22Rv1 (cell line): Measurements from ENCODE around the gene SLC1A7.

Experiments used
- CTCF ChIP-seq: fragments of 450-650 bp; IDR thresholded peaks from 2 replicates; pipeline ENCODE4 v1.5.1; 2017; ENCODE audit warnings: mild to moderate bottlenecking
- ZFX ChIP-seq: fragments of 450-650 bp; IDR thresholded peaks from 2 replicates; pipeline ENCODE4 v1.6.1; 2017; ENCODE audit warnings: antibody characterized with exemption, borderline replicate concordance

GRCh38 chr1:53066891-53067738 lies 75.3 kb downstream of the SLC1A7 start:
- no peak for TF ChIP-seq CTCF
- no peak for TF ChIP-seq ZFX
